Stimulated activated CD4-positive, alpha-beta T cell treated with anti-CD3 and anti-CD28 coated beads, Interleukin-15, amount 100 ng/mL, for 24 hours (primary cell): ENCODE measurements around the gene GBP3.
"Not testable (repeated sequence)": the region's sequence is repeated elsewhere in the genome, so short reads cannot be mapped to it uniquely, and the experiment has no call there.

Experiments used
- DNase-seq: peaks from one replicate; pipeline ENCODE4 v3.0.0-alpha.2; 2020

GBP3 gene

GRCh38 chr1:89037186-89037585, 14.5 kb upstream of the GBP3 start:
- DNase-seq, result no peak

- DNase-seq, result no peak
These were observed 12.4 kb upstream of the GBP3 start for GRCh38 chr1:89035080-89035479.

GRCh38 chr1:89034004-89034403, 11.3 kb upstream of the GBP3 start:
- DNase-seq, result not testable (repeated sequence)

- DNase-seq, result not testable (repeated sequence)
These were observed 6.4 kb upstream of the GBP3 start for GRCh38 chr1:89029051-89029450.

- DNase-seq, result no peak
These were observed 3.3 kb upstream of the GBP3 start for GRCh38 chr1:89025928-89026327.

- no peak for DNase-seq
These were observed 360 bp upstream of the GBP3 start for GRCh38 chr1:89023026-89023425.

GRCh38 chr1:89018318-89018717, 4.3 kb downstream of the GBP3 start:
- not testable (repeated sequence) for DNase-seq

GRCh38 chr1:89008511-89008910, 14.2 kb downstream of the GBP3 start:
- DNase-seq, result no peak

GRCh38 chr1:89005286-89006151, 17.1 kb downstream of the GBP3 start:
- DNase-seq, result no peak

- not testable (repeated sequence) for DNase-seq
These were observed 20.5 kb downstream of the GBP3 start for GRCh38 chr1:89002176-89002575.

- no peak for DNase-seq
These were observed 21.2 kb downstream of the GBP3 start for GRCh38 chr1:89001510-89001909.

- DNase-seq, result no peak
These were observed 23.9 kb downstream of the GBP3 start for GRCh38 chr1:88998716-88999115.

- no peak for DNase-seq
These were observed 32.2 kb downstream of the GBP3 start for GRCh38 chr1:88990426-88990825.

- peak; percentile 35 for DNase-seq
These were observed 37.0 kb downstream of the GBP3 start for GRCh38 chr1:88985692-88986091.

- no peak for DNase-seq
These were observed 37.6 kb downstream of the GBP3 start for GRCh38 chr1:88985032-88985431.

- DNase-seq, result no peak
These were observed 38.1 kb downstream of the GBP3 start for GRCh38 chr1:88984569-88984968.

GRCh38 chr1:88983791-88984559, 38.7 kb downstream of the GBP3 start:
- DNase-seq, result peak; percentile 27

GRCh38 chr1:88982055-88982454, 40.6 kb downstream of the GBP3 start:
- DNase-seq, result no peak

- not testable (repeated sequence) for DNase-seq
These were observed 41.2 kb downstream of the GBP3 start for GRCh38 chr1:88981506-88981905.

GRCh38 chr1:88980870-88981269, 41.8 kb downstream of the GBP3 start:
- no peak for DNase-seq

- no peak for DNase-seq
These were observed 42.9 kb downstream of the GBP3 start for GRCh38 chr1:88979749-88980116.

- no peak for DNase-seq
These were observed 43.5 kb downstream of the GBP3 start for GRCh38 chr1:88979054-88979748.

- DNase-seq, result no peak
These were observed 46.4 kb downstream of the GBP3 start for GRCh38 chr1:88976235-88976634.
